G401.6 (cell line): ENCODE measurements around the gene EME2.

Experiments used
- FAIRE-seq: peaks from 2 replicates; lab custom pipeline; 2012; peaks lifted over from hg19 to GRCh38; lab: Jason Lieb, UNC

EME2 gene

DNA sequence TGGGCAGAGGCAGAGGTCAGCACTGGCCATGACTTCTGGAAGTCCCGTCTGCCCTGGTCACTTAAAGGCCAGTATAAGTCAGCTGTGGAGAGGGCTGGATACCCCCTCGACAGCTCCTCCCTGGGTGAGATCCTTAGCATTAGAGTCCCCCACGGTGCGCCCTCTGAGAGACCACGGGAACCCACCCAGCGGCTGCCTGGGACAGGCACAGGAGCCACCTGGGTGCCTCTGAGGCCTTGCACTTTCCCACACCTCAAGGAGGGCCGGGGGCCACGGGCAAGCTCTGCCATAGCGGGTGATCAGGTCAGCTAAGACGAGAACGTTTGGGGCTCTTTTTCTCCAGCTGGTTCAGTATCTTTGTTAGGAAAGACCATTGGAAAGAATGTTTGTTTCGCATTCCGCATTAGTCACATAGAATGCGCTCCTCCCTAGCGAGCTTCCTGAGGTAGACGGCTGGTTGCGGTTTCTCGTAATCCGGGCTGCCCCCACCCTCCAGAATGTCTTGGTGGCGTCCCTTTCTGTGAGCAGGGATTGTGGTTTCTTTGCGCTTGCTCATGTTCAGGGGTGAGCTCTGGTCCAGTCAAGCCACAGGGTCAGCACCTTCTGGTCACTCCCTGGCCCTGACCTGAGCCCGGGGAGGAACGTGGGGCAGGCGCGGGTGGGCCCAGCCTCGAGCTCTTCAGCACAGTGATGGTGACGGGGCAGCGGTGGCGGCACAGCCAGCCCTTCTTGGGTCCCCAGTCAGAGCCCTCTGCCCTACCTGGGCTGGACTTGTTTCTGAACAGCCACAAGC, 26.5 kb upstream of the EME2 start:
- FAIRE-seq, result no peak

DNA sequence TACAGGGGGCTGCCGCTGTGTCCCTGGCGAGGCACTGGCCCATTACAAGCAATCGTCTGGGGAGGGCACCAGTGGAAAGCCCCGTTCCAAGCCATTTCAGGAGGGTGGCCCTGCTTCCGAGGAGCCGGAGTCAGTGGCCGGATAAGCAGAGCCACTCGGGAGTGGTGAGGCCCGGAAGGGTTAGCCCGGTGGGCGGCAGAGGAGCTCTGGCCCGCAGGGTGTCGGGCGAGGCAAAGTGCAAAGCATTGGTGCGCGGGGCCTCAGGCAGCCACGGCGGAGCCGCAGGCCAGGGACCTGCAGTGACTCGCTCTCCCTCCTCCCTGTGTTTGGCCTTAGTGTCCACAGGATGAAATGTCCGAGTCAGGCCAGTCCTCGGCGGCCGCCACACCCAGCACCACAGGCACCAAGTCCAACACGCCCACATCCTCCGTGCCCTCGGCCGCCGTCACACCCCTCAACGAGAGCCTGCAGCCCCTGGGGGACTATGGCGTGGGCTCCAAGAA, 25.9 kb upstream of the EME2 start:
- FAIRE-seq, result no peak

DNA sequence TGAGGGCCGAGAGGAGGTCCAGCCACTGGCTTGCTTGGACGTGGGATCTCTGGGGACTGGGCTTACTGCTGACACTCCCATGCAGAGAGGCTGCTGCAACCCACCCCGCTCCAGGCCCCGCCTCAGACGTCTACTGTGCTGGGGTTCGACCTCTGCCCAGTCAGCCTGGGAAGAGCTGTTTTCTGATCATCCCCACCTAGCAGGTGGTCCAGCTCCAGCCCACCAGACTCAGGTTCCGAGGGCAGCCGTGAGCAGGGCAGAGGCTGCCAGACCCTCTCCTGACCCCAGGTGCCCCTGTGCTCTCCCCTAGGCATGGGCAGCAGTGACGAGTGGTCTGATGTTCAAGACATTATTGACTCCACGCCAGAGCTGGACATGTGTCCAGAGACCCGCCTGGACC, 24.7 kb upstream of the EME2 start:
- no peak for FAIRE-seq

DNA sequence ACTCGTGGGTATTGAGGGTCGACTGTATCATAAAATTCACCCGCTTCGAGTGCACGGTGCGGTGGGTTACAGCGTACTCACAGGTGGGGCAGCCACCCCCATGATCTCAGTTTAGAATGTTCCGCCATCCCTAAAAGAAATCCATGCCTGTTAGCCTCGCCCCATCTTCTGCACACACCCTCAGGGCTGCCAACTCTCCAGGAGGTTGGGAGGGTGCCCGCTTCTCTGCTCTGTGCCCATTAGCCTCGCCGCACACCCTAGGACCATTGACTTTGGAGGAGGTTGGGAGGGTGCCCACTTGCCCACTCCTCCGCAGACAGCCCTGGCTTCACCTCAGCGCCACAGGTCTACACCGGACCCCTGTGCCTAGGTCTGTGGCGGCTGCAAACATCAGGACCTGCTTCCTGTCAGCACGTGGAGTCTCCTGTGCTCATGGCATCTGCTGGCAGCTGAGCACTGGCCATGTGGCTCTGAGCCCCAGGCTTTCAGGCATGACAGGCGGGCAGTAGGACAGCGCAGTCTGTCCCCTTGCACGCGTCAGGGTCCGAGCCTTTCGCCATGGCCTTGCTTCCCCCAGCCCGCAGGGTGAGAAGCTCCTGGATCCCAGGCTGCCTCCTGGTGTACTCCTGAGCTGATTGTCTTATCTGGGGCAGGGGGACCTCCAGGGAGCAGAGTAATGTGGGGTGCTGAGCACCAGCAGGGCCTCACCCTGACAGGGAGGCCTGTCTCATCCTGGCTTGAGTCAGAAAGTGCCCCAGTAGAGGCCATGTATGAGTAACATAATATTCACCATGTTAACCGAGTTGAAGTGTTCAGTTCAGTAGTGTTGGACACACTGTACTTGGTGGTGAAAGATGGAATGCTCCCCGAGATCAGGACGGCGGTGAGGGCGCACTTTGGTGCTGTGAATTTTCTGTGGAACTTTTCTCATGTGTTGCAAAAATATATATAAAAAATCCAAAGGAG, 23.2 kb upstream of the EME2 start:
- FAIRE-seq, result no peak

DNA sequence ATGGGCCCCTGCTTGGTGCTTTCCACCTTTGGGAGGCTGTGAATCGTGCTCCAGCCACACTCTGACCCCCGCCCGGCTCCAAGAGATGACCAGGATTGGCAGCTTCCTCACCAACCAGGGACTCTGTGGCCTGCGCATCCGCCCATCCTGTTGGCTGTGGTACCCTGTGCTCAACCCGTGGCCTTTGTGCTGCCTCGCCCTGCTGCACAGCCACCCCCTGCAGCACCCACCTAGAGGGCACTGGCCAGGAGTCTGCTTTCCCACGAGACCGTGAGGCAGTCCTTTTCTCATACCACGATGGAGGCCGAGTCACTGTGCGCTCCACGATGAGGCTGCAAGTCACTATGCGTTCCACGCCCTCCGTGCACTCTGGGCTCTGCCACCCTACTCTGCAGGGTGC, 20.7 kb upstream of the EME2 start:
- FAIRE-seq, result no peak

DNA sequence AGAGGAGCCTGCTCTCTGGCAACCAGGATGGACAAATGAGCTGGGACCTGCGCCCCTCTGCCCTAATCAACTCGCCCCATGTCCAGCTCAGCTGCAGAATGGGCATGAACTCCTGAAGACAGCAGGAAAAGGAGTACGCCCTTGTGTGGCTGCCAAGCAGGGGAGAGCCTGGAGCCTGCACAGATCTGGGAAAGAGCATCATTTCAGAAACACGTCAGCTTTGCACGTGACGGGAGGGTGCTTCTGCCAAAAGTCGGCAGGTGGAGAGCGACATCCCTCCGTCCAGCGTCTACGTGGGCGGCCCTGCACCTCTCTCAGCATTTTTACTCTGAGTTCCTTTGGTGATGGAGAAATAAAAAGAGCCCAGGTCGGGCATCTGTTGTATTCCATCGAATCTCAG, 19.8 kb upstream of the EME2 start:
- FAIRE-seq, result no peak

DNA sequence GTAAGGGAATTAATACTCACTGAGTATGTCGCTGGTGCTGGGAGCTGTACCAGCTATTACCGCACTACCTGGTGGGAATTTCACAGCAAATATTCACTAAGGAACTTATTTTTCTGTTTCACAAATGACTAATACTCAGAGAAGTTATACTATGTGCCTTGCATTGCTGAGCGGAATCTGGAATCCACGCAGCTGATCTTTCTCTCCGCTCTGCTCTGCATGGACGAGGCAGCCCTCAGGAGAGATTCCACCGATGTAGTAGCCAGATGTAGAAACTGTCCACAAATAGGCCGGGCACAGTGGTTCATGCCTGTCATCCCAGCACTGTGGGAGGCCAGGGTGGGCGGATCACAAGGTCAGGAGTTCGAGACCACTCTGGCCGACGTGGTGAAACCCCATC, 18.4 kb upstream of the EME2 start:
- FAIRE-seq, result no peak

DNA sequence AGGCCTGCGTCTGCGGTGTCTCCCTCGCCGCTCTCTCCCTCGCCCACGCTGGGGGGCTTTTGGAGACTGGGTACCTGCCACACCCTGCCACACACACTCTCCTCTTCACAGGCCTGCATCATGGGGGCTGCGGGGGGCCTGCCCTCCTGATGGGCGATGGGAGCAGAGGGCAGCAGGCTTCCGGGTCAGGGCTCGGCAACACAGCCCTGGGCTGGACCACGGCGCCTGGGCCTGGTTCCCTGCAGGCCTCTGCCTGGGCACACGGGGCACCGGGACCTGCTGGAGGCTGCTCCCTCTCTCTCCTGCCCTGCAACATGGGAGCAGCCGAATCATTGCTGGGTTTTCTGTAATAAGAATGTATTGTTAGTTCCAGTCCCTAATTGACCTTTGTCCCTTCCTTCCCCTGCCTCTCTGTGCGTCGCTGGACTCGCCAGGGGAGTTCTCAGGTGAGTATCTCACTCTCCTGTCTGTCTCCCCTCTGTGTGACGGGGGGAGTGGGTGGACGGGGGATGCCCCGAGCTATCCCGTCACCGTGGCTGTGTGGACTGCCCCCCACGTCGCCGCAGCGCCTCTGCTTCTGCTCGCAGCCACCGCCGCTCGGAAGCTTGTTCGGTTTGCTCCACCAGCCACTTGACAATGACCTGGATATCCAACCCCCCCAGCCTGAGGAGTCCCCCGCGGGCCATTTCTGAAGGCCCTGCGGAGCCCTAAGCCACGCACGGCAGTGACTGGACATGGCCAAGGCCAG, 14.7 kb upstream of the EME2 start:
- no peak for FAIRE-seq

DNA sequence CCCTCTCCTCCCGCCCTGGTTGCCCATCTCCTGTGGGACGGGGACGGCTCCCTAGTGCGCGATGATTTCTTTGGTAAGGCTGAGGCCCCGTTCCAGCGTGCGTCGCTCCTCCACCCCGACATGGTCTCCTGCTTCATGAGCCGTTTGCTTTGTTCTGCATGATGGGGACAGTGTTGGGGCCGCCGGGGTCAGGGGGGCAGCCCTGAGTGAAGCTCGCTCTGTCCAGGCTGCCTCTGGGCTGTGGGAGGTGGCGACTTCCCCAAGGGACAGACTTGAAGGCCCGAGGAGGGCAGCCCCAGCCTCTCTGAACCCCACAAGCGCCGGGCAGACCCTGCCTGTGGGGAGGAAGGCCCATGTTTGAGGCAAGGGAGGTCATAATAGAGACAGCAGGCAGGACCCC, 13.7 kb upstream of the EME2 start:
- no peak for FAIRE-seq

DNA sequence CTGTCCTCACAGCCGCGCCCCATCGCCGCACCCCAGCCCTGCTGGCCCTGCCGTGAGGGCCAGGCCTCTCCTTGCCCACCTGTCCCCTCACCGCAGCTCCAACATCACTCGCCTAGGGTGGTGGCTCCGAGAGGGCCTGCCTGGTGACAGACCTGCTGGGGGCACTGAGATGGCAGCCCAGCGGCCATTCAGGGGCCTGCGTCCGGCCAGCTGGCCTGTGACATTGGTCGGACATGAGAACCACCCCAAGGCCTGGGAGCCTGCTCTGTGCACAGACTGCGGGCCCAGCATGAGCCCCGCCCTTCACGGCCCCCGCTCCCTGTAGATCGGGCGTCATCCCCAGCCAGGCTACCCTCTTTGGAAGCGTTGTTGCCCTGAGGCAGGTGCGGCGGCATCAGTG, 13.1 kb upstream of the EME2 start:
- FAIRE-seq, result no peak

DNA sequence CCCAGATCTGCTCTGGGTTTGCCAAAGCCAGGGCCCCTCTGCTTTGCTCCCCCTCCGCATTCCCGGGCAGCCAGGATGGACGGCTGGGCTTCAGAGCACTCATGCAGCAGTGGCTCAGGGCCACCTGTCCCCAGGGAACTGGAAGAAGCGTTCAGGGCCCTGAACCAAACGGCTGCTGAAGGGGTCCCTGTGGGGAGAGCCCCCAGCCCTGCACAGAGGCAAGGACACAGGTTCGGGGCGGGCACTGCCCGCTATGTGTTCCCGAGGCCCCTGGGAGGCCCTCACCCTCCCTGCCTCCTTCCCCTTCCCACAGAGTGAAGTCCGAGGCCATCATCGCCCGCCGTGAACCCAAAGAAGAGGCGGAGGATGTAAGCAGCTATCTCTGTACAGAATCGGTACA, 11.7 kb upstream of the EME2 start:
- no peak for FAIRE-seq

DNA sequence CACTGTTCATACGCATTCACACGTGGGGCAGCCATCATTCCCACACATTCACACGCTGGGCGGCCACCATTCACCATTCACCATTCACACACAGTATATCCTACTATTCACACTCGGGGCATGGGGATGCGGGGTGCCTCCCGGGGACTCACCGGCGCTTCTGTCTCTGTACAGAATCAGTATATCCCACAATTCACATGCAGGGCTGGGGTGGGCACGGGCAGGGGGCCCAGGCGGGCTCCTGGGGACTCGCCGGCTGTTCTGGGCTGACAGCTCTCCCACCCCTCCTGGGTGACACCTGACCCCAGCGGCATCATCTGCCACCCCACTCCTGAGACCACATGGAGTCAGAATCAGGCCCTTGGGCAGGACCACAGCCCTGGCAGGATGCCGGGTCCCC, 10.9 kb upstream of the EME2 start:
- FAIRE-seq, result no peak

DNA sequence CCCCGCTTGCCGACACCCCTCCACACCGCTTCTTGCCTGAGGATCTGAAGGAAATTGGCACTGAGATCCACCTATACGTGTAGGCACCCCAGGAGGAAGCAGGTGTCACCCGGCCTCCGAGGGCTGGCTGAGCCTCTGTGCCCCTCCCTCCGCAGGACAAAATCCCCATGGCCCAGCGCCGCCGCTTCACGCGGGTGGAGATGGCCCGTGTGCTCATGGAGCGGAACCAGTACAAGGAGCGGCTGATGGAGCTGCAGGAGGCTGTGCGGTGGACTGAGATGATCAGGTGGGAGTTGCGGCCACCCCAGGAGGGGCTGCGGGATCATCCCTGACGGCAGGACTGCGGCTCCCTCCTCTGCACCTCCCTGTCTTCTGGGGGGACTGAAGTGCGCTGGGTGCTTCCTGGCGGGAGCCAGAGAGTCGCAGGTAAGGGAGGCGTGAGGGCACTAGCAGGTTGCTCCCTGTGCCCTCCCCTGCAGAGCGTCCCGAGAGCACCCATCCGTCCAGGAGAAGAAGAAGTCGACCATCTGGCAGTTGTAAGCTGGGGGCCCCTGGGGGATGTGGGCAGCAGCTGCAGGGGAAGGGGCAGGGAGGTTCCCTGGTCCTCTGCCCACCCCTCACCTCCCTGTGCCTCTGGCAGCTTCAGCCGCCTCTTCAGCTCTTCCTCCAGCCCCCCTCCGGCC, 10.3 kb upstream of the EME2 start:
- FAIRE-seq, result no peak

DNA sequence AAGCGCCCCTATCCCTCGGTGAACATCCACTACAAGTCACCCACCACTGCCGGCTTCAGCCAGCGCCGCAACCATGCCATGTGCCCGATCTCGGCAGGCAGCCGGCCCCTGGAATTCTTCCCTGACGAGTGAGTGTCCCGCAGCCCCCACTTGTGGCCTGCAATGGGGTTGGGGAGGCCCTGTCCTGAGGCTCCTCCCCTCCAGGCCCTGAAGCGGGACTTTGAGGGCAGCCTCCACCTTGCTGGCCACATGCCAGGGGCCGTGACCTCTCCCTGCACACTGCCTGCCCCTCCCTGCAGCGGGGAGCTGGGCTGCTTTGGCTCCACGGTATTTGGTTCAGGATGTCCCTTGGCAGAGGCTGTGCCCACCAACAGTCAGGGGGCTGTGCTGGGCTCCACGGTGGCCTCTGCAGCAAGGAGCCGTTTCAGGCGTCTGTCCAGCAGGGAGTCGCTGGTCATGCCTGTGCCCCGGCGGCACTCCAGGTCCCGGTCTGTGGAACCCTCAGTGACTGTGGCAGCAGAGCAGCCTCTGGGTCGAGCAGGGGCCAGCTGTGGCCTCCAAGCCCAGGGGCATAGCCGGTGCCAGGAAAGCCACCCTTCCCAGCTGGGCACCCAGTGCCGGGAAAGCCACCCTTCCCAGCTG, 9.6 kb upstream of the EME2 start:
- no peak for FAIRE-seq

DNA sequence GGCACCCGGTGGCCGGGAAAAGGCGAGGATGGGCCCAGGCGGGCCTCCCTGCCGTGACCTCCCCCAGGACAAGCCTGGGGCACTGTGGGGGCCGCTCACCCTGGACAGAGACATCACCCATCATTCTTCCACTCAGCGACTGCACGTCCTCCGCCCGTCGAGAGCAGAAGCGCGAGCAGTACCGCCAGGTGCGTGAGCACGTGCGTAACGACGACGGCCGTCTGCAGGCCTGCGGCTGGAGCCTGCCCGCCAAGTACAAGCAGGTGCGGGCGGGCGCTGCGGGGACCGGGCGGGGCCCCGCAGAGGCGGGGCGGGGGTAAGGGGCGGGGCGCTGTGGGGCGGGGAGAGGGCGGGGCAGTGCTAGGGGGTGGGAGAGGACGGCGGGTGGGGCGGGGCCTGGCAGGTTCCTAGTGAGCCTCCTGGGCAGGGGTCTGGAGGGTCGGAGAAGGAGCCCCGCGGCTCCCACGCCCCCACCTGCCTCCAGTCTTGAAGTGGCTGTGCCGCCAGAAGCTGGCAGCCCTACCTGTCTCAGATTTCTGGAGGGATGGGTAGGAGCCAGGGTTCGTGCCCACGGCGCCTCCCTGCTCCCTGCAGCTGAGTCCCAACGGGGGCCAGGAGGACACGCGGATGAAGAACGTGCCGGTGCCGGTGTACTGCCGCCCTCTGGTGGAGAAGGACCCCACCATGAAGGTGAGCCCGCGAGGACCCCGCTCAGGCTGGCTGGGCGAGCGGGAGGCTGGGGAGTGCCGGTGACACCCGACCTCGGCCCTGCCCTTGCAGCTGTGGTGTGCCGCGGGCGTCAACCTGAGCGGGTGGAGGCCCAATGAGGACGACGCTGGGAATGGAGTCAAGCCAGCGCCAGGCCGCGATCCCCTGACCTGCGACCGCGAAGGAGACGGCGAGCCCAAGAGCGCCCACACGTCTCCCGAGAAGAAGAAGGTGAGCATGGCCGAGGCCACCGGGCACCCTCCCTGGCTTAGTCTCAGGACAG, 8.8 kb upstream of the EME2 start:
- FAIRE-seq, result no peak

DNA sequence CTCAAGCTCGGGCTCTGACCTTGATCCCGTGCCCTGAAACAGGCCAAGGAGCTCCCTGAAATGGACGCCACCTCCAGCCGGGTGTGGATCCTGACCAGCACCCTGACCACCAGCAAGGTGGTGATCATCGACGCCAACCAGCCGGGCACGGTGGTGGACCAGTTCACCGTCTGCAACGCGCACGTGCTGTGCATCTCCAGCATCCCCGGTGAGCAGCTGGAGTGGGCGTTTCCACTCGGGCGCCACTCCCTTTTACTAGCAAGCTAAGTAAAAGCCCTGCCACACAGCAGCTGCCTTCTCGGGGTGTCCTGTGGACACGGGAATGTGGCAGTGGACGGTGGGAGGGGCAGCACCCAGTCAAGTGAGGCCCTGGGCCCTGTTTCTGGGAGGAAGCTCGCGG, 7.6 kb upstream of the EME2 start:
- no peak for FAIRE-seq

DNA sequence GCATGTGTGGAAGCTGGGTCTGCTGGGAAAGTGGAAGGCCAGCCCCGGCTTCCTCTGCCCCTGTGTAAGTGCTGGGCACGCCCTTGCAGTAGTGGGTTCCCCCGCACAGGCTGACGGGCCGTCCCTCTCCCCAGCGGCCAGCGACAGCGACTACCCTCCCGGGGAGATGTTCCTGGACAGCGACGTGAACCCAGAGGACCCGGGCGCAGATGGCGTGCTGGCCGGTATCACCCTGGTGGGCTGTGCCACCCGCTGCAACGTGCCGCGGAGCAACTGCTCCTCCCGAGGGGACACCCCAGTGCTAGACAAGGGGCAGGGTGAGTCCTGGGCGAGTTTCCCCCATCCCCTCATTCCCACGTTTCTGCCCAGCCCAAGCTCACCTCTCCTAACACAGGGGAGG, 6.8 kb upstream of the EME2 start:
- no peak for FAIRE-seq

DNA sequence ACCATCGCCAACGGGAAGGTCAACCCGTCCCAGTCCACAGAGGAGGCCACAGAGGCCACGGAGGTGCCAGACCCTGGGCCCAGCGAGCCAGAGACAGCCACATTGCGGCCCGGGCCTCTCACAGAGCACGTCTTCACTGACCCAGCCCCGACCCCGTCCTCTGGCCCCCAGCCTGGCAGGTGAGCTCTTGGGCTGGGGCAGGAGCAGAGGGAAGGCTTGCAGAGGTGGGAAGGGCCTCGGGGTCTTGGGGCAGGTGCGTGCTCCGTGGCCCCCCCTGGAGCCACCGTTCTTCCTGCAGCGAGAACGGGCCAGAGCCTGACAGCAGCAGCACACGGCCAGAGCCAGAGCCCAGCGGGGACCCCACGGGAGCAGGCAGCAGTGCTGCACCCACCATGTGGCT, 6.4 kb upstream of the EME2 start:
- no peak for FAIRE-seq

DNA sequence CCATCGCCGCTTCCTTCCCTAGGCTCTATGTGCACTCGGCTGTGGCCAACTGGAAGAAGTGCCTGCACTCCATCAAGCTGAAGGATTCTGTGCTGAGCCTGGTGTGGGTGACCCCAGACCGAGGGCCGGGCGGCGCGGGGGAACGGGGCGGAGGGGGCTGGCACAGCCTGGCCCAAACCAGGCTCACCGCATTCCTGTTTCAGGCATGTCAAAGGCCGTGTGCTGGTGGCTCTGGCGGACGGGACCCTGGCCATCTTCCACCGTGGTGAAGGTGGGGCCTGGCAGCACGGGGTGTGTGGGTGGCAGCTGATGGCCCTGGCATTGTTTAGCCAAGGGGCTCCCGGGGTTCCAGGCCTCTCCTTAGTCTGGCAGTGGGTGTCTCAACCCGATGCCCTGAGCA, 5.9 kb upstream of the EME2 start:
- no peak for FAIRE-seq
